GM20000 (cell line): Measurements from ENCODE around the gene FTCDNL1.

Experiments used
- DNase-seq: peaks from one replicate; pipeline ENCODE4 v3.0.0; 2012; ENCODE audit warnings: low spot score
- TF ChIP-seq, protein P1 (sequence below): IDR thresholded peaks from 2 replicates; pipeline ENCODE4 v1.5.1; 2012; ENCODE audit warnings: mild to moderate bottlenecking, control low read depth; ENCODE audit errors: extremely low read depth, missing control alignments

Gene FTCDNL1

DNA sequence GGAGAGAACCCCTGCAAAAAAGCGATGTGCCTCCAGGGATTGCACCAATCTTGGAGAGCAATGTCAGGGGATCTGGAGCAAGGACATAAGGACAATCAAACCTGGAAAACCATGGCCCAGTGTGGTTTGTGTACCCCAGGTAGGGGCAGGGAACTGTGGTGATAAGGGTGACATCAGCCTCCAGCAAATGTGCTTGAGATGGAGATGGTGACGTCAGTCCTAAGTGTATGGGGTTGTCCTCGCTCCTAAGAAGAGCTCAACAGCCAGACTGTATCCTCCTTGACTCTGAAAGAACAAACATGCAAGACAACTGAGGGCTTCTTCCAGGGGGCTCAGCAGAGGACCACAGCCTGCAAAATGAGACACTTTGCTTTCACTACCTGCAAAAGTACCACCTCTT lies 71.4 kb downstream of the FTCDNL1 start:
- TF ChIP-seq, protein P1, sequence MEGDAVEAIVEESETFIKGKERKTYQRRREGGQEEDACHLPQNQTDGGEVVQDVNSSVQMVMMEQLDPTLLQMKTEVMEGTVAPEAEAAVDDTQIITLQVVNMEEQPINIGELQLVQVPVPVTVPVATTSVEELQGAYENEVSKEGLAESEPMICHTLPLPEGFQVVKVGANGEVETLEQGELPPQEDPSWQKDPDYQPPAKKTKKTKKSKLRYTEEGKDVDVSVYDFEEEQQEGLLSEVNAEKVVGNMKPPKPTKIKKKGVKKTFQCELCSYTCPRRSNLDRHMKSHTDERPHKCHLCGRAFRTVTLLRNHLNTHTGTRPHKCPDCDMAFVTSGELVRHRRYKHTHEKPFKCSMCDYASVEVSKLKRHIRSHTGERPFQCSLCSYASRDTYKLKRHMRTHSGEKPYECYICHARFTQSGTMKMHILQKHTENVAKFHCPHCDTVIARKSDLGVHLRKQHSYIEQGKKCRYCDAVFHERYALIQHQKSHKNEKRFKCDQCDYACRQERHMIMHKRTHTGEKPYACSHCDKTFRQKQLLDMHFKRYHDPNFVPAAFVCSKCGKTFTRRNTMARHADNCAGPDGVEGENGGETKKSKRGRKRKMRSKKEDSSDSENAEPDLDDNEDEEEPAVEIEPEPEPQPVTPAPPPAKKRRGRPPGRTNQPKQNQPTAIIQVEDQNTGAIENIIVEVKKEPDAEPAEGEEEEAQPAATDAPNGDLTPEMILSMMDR, result no peak
- no peak for DNase-seq

DNA sequence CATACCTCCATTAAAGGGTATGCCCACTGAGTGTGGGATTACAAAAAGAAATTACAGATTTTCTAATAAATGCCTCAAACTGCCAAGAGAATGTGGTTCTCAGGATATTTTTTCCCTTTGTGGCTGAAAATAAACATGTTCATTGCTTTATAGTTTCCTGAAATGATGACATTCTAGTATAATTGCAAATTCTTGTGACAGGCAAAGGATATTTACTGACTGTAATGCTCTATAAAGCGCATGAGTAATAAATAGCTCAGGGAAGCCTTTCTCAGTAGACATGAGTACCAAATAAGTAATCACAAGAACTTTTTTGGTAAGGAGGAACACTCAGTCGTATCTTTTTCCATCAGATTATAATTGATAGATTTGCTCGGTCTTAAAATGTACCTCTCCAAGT lies 72.3 kb downstream of the FTCDNL1 start:
- DNase-seq, result no peak
- TF ChIP-seq, protein P1, result no peak

GRCh38 chr2:199777916-199778315 lies 73.1 kb downstream of the FTCDNL1 start:
- TF ChIP-seq, protein P1, result no peak
- DNase-seq, result no peak

- no peak for DNase-seq
- TF ChIP-seq, protein P1, result no peak
Measured at GRCh38 chr2:199777315-199777714, 73.7 kb downstream of the FTCDNL1 start.

DNA sequence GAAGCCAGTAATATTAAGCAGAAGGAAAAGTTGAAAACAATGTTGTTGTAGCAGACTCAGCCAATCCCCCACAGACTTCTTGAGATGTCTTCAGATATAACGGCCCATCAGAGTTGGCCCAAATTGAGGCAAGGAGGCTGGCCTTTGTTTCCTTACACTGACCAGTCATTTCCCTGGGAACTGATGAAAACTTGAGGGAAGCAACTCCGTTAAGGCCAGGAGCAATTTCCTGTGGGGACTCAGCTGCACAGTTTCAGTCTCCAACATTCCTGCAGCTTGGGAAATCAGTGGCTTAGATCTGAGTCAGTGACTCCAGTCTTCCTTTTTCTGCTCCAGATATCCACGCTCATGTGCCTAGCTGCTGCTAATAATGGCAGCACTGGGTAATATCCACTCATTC lies 75.7 kb downstream of the FTCDNL1 start:
- DNase-seq, result no peak
- TF ChIP-seq, protein P1, result no peak

DNA sequence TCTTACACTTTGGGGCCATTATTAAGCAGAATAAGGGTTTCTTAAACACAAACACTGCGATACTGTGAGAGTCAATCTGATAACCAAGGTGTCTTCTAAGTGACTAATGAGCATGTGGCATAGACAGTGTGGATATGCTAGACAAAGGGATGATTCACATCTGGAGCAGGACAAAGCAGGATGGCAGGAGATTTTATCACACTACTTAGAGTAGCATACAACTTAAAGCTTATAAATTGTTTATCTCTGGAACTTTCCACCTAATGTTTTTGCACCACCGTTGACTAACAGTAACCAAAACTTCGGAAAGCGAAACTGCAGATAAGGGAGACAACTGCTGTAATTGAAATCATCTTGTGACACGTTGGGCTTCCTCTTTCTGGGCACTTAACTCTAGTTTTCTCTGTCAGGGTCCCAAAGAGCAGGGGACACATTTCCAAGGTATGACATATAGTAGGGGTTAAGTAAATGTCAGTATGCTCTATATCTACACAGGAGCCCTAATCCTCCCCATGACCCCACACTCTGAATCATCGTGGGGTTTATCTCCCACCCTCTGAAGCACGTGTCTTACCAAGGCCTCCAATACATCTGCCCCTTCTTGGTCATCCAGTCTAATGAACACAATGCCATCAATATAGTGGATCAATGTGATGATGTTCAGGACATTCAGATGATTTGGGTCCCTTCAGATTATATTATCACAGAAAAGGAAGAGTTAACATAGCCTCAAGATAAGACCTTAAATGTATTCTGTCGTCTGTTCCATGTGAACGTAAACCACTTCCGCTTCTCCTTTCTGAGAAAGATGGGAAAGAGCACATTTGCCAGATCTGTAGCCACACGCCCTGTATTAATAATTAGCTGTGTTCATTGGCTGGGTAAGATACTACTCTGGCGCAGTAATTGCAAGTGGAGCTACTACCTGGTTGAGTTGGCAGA lies 78.7 kb downstream of the FTCDNL1 start:
- no peak for DNase-seq
- TF ChIP-seq, protein P1, result no peak

- TF ChIP-seq, protein P1, result no peak
- no peak for DNase-seq
Measured at GRCh38 chr2:199770716-199771115, 80.3 kb downstream of the FTCDNL1 start.
